GM18873 (cell line): ENCODE data around the gene UGT3A2.

ENCODE experiments used
- ATAC-seq: cut with Tn5 transposase; IDR thresholded peaks from one replicate; pipeline ENCODE4 v1.9.1; 2021; ENCODE audit warnings: mild to moderate bottlenecking, moderate library complexity, moderate number of reproducible peaks; ENCODE audit not compliant: unreplicated experiment, low FRiP score

Gene UGT3A2

GRCh38 chr5:36066540-36067210 is at the start of gene UGT3A2:
Gene UGT3A2 (minus strand): TSS chr5:36066882. CDS start chr5:36066789, 93 bp downstream.
- no peak for ATAC-seq

GRCh38 chr5:36111238-36111637 is 44.6 kb upstream of the UGT3A2 start:
- no peak for ATAC-seq

- no peak for ATAC-seq
Measured at GRCh38 chr5:36108758-36109460, 42.2 kb upstream of the UGT3A2 start.

- no peak for ATAC-seq
Measured at GRCh38 chr5:36105819-36106218, 39.1 kb upstream of the UGT3A2 start.

GRCh38 chr5:36099748-36100147 is 33.1 kb upstream of the UGT3A2 start:
- no peak for ATAC-seq

GRCh38 chr5:36096486-36096885 is 29.8 kb upstream of the UGT3A2 start:
- ATAC-seq = no peak

- no peak for ATAC-seq
Measured at GRCh38 chr5:36089989-36090388, 23.3 kb upstream of the UGT3A2 start.

GRCh38 chr5:36079200-36079781 is 12.6 kb upstream of the UGT3A2 start:
- peak; percentile 98 for ATAC-seq

GRCh38 chr5:36078430-36078829 is 11.7 kb upstream of the UGT3A2 start:
- ATAC-seq = no peak

- peak; percentile 91 for ATAC-seq
Measured at GRCh38 chr5:36073595-36074216, 7.0 kb upstream of the UGT3A2 start.

GRCh38 chr5:36070687-36071571 is 4.2 kb upstream of the UGT3A2 start:
- peak; percentile 80 for ATAC-seq

GRCh38 chr5:36068751-36069281 is 2.1 kb upstream of the UGT3A2 start:
- ATAC-seq = no peak

GRCh38 chr5:36066001-36066539 is 612 bp downstream of the UGT3A2 start:
- no peak for ATAC-seq

- ATAC-seq = no peak
Measured at GRCh38 chr5:36060420-36060887, 6.2 kb downstream of the UGT3A2 start.

GRCh38 chr5:36059571-36060419 is 6.9 kb downstream of the UGT3A2 start:
- no peak for ATAC-seq

GRCh38 chr5:36058776-36059175 is 7.9 kb downstream of the UGT3A2 start:
- no peak for ATAC-seq

- no peak for ATAC-seq
Measured at GRCh38 chr5:36057386-36057785, 9.3 kb downstream of the UGT3A2 start.

GRCh38 chr5:36056422-36056821 is 10.3 kb downstream of the UGT3A2 start:
- no peak for ATAC-seq

- ATAC-seq = no peak
Measured at GRCh38 chr5:36055984-36056383, 10.7 kb downstream of the UGT3A2 start.
